Smooth muscle cell (in vitro differentiated cells): ENCODE results near the gene FMNL1. TPM values are rescaled to one million over a fixed set of nuclear protein-coding genes. Genes with fewer than 3 reads are reported as not detected.

ENCODE experiments used
- DNase-seq: peaks from one replicate; lab custom pipeline; 2025; ENCODE audit not compliant: unreplicated experiment; lab: John Stamatoyannopoulos, UW
- H2AFZ ChIP-seq: fragments of 200-600 bp; sonication (generic); 2 replicates; pipeline ENCODE4 v1.6.0; 2016; ENCODE audit warnings: antibody characterized with exemption, low read depth, mild to moderate bottlenecking
- H3F3A ChIP-seq: fragments of 200-600 bp; sonication (generic); 2 replicates; pipeline ENCODE4 v1.6.0; 2017; ENCODE audit warnings: antibody characterized with exemption, low read depth
- H3K27ac ChIP-seq: fragments of 200-600 bp; sonication (generic); 2 replicates; pipeline ENCODE4 v1.5.1; 2016; ENCODE audit warnings: low read depth, mild to moderate bottlenecking
- H3K27me3 ChIP-seq: fragments of 200-600 bp; sonication (generic); 2 replicates; pipeline ENCODE4 v1.6.1; 2016; ENCODE audit warnings: low read depth, mild to moderate bottlenecking
- H3K36me3 ChIP-seq: fragments of 200-600 bp; sonication (generic); 2 replicates; pipeline ENCODE4 v1.5.1; 2016; ENCODE audit warnings: low read depth
- H3K4me1 ChIP-seq: fragments of 200-600 bp; sonication (generic); 2 replicates; pipeline ENCODE4 v1.5.1; 2016; ENCODE audit warnings: low read depth
- H3K4me2 ChIP-seq: fragments of 200-600 bp; sonication (generic); 2 replicates; pipeline ENCODE4 v1.6.0; 2016; ENCODE audit warnings: mild to moderate bottlenecking
- H3K4me3 ChIP-seq: fragments of 200-600 bp; sonication (generic); 2 replicates; pipeline ENCODE4 v1.5.1; 2016; ENCODE audit warnings: mild to moderate bottlenecking
- H3K79me2 ChIP-seq: fragments of 200-600 bp; sonication (generic); 2 replicates; pipeline ENCODE4 v1.6.0; 2016; ENCODE audit warnings: low read depth, mild to moderate bottlenecking
- H3K9ac ChIP-seq: fragments of 200-600 bp; sonication (generic); 2 replicates; pipeline ENCODE4 v1.6.0; 2016; ENCODE audit warnings: low read depth
- H3K9me3 ChIP-seq: fragments of 200-600 bp; sonication (generic); replicated peaks from 2 replicates; pipeline ENCODE4 v1.5.1; 2016; ENCODE audit warnings: low read depth
- H4K20me1 ChIP-seq: fragments of 200-600 bp; sonication (generic); 2 replicates; pipeline ENCODE4 v1.6.0; 2016; ENCODE audit warnings: low read depth
- CTCF ChIP-seq: fragments of 200-600 bp; sonication (generic); IDR thresholded peaks from 2 replicates; pipeline ENCODE4 v1.5.1; 2017; ENCODE audit warnings: borderline replicate concordance, mild to moderate bottlenecking, antibody characterized with exemption; ENCODE audit not compliant: insufficient read depth, poor library complexity, severe bottlenecking
- WGBS: methylation state at CpG from one replicate; pipeline ENCODE4 v1.1.7; 2016; ENCODE audit warnings: low lambda C conversion rate; 5-methylcytosine and 5-hydroxymethylcytosine counted together
- polyA plus RNA-seq: library from polyadenylated mRNA; unstranded; fragments of >200 nt; fragmentation: Nextera tagmentation; extraction: Ambion mirVana; gene quantifications from 2 replicates; pipeline ENCODE4 v1.2.1, GENCODE V29; 2016
- total RNA-seq: library from RNA; depleted of rRNA; stranded (reverse); fragments of >200 nt; gene quantifications from 2 replicates; pipeline ENCODE4 v1.2.3, GENCODE V29; 2014

The FMNL1 gene
- total and polyA plus RNA-seq, 2 experiments from 2014 or later = 0.37 to 0.90 TPM

- 88% methylated on average over 2 of the region's 2 CpGs for WGBS
- H3K9ac ChIP-seq = no peak overlapping the region
- H3K4me2 ChIP-seq = no peak overlapping the region
- H3K4me1 ChIP-seq = peaks cover 8% of the 10 kb centered on the region
- no peak overlapping the region for H2AFZ ChIP-seq
- H3K4me3 ChIP-seq = no peak overlapping the region
- H3K27ac ChIP-seq = no peak overlapping the region
- H3K36me3 ChIP-seq = no peaks in the 10 kb centered on the region
- no peaks in the 10 kb centered on the region for H3K9me3 ChIP-seq
- no peaks in the 10 kb centered on the region for H3K79me2 ChIP-seq
- no peaks in the 10 kb centered on the region for H3F3A ChIP-seq
- peaks cover 30% of the 10 kb centered on the region for H3K27me3 ChIP-seq
- TF ChIP-seq CTCF = no peak
- no peak for DNase-seq
- no peaks in the 10 kb centered on the region for H4K20me1 ChIP-seq
These were observed 16.0 kb downstream of the FMNL1 start for GRCh38 chr17:45237686-45238085.

GRCh38 chr17:45238155-45238774, 16.6 kb downstream of the FMNL1 start:
- no peak for DNase-seq
- H3K4me3 ChIP-seq = no peak overlapping the region
- no peak for TF ChIP-seq CTCF
- no peak overlapping the region for H3K4me2 ChIP-seq
- H3K4me1 ChIP-seq = peaks cover 8% of the 10 kb centered on the region
- H3K27ac ChIP-seq = no peak overlapping the region
- no peaks in the 10 kb centered on the region for H3K9me3 ChIP-seq
- no peak overlapping the region for H3K9ac ChIP-seq
- H3K27me3 ChIP-seq = peaks cover 30% of the 10 kb centered on the region
- WGBS = 95% methylated on average over 7 of the region's 7 CpGs
- no peaks in the 10 kb centered on the region for H3F3A ChIP-seq
- no peaks in the 10 kb centered on the region for H3K79me2 ChIP-seq
- H2AFZ ChIP-seq = no peak overlapping the region
- no peaks in the 10 kb centered on the region for H3K36me3 ChIP-seq
- no peaks in the 10 kb centered on the region for H4K20me1 ChIP-seq

GRCh38 chr17:45240905-45241327, 19.2 kb downstream of the FMNL1 start:
- Histone ChIP-seq H3K27ac (no peak overlapping the region), H3F3A (no peaks in the 10 kb centered on the region), H3K36me3 (no peaks in the 10 kb centered on the region), H3K79me2 (no peaks in the 10 kb centered on the region), H2AFZ (no peak overlapping the region), H3K9ac (no peak overlapping the region), H3K4me3 (peak overlapping the region; percentile 48), H3K27me3 (peaks cover 30% of the 10 kb centered on the region), H4K20me1 (no peaks in the 10 kb centered on the region), H3K4me2 (peak overlapping the region; percentile 83), H3K4me1 (peaks cover 8% of the 10 kb centered on the region), H3K9me3 (no peaks in the 10 kb centered on the region)
- WGBS = 36% methylated on average over 21 of the region's 21 CpGs
- DNase-seq = no peak
- TF ChIP-seq CTCF = no peak
